ENCODE data around the gene SSH3.

Gene SSH3

DNA sequence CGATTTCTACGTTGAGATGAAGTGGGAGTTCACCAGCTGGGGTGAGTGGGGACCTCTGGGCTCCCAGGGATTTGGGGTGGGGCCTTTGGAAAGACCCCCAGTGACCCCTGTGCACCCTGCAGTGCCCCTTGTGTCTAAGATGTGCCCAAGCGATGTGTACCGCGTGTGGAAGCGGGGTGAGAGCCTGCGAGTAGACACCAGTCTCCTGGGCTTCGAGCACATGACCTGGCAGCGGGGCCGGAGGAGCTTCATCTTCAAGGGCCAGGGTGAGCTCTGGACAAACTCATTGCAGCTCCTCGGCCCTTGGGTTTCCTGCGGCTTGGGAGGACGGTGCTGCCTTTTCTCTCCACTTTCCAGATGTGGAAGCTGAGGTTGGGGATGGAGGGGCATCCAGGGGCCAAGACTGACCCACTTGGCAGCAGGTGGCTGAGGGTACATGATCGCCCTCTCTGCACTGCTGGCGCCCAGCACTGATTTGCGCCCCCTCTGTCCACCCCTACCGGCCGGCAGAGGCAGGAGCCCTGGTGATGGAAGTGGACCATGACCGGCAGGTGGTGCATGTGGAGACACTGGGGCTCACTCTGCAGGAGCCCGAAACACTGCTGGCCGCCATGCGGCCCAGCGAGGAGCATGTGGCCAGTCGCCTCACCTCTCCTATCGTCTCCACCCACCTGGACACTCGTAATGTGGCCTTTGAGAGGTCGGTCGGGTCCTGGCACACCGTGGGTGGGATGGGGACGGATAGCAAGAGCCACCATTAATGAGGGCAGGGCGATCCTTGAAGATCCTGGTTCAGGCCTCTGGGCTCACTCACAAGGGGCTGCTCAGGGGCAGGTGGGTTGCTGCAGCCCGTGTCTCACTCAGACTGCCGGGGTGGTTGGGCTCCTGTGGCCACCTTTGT, 11.6 kb upstream of the SSH3 start:
- no peak for DNase-seq (ENCODE audit: low read depth in 4 of 4, low spot score in 1 of 4)

GRCh38 chr11:67292671-67293070, 10.7 kb upstream of the SSH3 start:
- DNase-seq (ENCODE audit: low read depth in 4 of 4, low spot score in 1 of 4), result no peak

GRCh38 chr11:67293090-67293489, 10.2 kb upstream of the SSH3 start:
- no peak for DNase-seq (ENCODE audit: low read depth in 4 of 4, low spot score in 1 of 4)

DNA sequence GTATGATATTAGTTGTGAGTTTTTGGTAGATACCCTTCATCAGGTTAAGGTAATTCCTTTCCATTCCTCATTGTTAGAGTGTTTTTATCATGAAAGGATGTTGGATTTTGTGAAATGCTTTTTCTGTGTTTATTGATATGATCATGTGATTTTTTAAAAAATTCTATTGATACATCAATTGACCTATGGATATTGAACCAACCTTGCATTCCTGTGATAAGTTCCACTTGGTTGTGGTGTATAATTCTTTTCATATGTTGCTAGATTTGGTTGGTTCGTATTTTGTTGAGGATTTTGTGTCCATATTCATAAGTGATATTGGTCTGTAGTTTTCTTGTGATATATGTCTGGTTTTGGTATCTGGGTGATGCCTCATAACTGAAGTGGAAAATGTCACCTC, 7.5 kb upstream of the SSH3 start:
- DNase-seq (ENCODE audit: low read depth in 4 of 4, low spot score in 1 of 4), result no peak

DNA sequence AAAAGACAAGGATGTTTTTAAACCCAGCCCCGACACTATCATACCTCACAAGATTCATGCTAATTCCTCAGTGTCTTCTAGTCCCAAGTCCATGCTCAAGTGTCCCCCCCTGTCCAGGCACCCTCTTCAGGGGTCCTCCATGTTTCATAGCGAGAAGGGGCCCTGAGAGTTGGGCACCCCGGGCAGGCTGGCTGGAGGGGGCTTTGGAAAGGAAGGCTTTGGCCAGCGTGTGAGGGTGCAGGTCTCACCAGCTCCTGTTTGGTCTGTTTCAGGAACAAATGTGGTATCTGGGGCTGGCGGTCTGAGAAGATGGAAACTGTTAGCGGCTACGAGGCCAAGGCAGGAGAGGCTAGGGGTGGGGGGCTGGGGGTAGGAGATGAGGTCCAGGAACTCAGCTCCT, 4.5 kb upstream of the SSH3 start:
- DNase-seq (ENCODE audit: low read depth in 4 of 4, low spot score in 1 of 4), result no peak

- DNase-seq (ENCODE audit: low read depth in 4 of 4, low spot score in 1 of 4), result no peak
Observed at GRCh38 chr11:67299471-67300191, 3.7 kb upstream of the SSH3 start.

DNA sequence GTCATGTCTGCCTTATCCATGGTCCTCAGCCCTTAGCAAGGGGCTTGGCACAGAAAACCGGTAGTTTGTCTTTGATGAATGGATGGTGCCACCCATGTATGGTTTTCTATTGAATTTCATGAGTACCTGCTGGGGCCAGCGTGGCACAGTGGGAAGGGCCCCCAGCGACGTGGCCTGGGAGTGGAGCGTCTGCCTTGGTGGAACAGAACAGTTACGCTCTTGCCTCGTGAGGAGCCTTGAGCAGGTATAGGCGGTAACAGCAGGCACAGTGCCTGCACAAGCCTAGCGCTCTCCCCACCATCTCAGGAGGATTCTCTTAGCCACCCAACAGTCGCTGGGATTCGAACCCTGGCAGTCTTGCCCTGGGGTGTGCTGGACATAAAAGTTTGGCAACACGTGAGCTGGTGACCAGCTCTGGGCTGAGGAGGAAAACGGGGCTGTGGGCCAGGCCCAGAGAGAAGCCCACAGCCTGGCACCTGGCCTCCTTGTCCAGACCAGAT, 3.0 kb upstream of the SSH3 start:
- no peak for DNase-seq (ENCODE audit: low read depth in 4 of 4, low spot score in 1 of 4)

DNA sequence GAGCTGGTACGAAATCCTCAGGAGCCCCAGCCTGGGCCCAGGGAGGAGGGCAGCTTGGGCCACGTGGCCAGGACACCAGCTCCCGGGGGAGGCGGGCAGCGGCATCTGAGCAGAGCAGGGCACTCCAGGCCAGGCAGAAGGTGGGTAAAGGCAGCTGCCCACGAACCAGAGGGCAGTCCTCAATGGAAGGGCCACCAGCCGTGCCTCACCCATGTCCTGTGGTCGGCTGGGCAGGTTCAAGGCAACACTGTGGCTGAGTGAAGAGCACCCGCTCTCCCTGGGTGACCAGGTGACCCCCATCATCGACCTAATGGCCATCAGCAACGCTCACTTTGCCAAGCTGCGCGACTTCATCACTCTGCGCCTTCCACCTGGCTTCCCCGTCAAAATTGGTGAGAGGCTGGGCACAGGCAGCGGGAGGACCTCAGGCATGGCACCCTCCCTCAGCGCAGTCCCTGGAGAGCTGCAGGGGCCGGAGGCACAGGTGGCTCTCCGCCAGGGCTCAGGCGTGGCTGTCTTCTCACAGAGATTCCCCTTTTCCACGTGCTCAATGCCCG, 2.5 kb upstream of the SSH3 start:
- DNase-seq (ENCODE audit: low read depth in 4 of 4, low spot score in 1 of 4), result no peak

- DNase-seq (ENCODE audit: low read depth in 4 of 4, low spot score in 1 of 4), result no peak
Observed at GRCh38 chr11:67301313-67301921, 1.9 kb upstream of the SSH3 start.

- no peak for DNase-seq (ENCODE audit: low read depth in 4 of 4, low spot score in 1 of 4)
Observed at GRCh38 chr11:67301951-67302516, 1.3 kb upstream of the SSH3 start.

- DNase-seq (ENCODE audit: low read depth in 4 of 4, low spot score in 1 of 4), result no peak
Observed at GRCh38 chr11:67302571-67303131, 679 bp upstream of the SSH3 start.

DNA sequence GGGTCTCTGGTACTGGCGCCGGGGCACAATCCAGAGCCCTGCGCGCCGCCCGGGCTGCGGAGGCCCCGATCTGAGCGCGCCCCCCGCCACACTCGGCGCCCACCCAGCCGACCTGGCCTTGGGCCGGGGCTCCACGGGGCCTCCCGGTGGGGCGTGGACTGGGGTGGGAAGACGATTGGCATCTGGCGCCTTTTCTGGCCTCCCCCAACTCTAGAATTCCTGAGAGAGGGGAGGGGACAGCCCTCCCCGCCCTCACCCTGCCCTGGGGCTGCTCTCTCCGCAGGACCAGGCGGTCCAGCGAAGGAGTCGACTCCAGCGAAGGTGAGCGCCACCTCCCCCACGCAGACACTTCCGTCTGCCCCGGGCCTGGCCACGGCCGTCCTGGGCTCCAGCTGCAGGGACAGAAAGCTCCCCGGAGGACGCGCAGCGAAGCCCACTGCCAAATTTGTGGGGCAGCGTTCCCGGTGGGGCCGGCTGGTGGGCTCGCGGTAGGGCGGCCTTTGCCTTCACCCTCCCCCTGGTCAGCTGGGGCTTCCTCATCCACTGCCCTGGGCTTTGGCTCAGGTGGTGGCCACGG, 593 bp downstream of the SSH3 start:
- no peak for DNase-seq (ENCODE audit: low read depth in 4 of 4, low spot score in 1 of 4)

- no peak for DNase-seq (ENCODE audit: low read depth in 4 of 4, low spot score in 1 of 4)
Observed at GRCh38 chr11:67304511-67305113, 1.3 kb downstream of the SSH3 start.

DNA sequence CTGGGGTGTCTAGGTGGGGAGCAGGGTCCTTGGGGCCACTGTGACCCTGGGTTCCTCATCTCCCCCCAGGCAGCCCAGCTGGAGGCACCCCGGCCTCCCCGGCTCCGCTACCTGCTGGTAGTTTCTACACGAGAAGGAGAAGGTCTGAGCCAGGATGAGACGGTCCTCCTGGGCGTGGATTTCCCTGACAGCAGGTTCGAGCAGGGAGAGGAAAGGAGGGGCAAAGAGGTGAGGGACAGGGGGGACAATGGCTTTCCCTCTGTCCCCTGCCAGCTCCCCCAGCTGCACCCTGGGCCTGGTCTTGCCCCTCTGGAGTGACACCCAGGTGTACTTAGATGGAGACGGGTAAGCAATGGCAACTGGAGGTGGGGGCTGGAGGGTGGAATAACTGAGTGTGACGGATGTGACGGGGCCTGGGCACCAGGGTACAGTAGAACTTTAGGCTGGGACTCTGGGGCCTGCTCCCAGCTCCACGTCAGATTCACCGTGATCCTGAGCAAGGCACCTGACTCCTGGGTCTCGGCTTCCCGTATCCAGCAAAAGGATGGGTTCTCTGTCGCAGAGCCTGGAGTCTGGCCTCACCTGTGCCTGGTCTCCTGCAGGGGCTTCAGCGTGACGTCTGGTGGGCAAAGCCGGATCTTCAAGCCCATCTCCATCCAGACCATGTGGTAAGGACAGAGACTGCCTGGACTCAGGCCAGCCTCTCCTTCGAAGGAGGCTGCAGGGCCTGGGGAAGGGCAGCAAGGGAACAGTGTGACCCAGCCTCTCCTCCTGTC, 3.6 kb downstream of the SSH3 start:
- DNase-seq (ENCODE audit: low read depth in 4 of 4, low spot score in 1 of 4), result no peak

DNA sequence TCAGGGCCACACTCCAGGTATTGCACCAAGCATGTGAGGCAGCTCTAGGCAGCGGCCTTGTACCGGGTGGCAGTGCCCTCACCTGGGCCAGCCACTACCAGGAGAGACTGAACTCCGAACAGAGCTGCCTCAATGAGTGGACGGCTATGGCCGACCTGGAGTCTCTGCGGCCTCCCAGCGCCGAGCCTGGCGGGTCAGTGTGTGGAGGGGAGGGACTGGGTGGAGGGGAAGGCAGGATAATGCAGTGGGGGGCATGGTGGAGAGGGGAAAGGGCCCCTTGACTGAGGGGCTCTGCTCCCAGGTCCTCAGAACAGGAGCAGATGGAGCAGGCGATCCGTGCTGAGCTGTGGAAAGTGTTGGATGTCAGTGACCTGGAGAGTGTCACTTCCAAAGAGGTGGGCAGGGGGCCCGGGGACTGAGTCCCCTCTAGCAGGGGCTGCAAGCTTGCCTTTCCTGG, 4.2 kb downstream of the SSH3 start:
- no peak for DNase-seq (ENCODE audit: low read depth in 4 of 4, low spot score in 1 of 4)

GRCh38 chr11:67308031-67308866, 4.9 kb downstream of the SSH3 start:
- no peak for DNase-seq (ENCODE audit: low read depth in 4 of 4, low spot score in 1 of 4)

- no peak for DNase-seq (ENCODE audit: low read depth in 4 of 4, low spot score in 1 of 4)
Observed at GRCh38 chr11:67309166-67309565, 5.8 kb downstream of the SSH3 start.

DNA sequence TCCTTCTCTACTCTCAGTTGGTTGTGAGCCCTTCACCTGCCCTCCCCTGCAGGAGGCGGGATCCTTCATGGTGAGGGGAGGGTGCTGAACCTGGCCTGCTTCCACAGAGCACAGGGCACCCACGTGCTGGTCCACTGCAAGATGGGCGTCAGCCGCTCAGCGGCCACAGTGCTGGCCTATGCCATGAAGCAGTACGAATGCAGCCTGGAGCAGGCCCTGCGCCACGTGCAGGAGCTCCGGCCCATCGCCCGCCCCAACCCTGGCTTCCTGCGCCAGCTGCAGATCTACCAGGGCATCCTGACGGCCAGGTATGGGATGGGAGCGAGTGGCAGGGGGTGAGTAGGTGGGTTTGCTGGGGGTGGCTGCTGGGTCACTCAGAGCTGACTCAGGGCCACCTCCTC, 6.3 kb downstream of the SSH3 start:
- no peak for DNase-seq (ENCODE audit: low read depth in 4 of 4, low spot score in 1 of 4)

Measured in stimulated activated CD4-positive, alpha-beta T cell treated with anti-CD3 and anti-CD28 coated beads, Interleukin-1b, Interleukin-23, amount 100 ng/mL, for 24 hours (primary cell).